ENCODE measurements around the gene CASZ1.

Gene CASZ1

DNA sequence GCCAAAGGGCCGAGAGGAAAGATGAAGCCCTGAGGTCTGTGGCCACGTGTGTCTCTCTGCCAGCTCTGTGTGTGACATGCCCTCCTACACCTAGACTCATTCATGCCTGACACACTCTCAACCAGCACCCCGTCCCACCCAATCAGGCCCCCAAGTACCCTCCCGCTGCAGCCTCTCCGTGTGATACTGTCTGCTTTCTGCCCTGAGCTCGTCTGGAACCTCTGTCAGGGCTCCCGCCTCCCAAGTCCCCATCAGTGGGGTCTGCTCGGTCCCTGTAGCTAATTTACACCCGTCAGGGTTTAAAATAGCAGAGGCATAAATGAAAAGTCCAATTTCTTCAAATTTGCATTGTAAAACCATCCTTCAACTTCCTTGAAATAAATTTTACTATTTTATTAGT lies 20.7 kb downstream of the CASZ1 start:
- Histone ChIP-seq H3K27me3 (ENCODE audit: low read length) (no peaks in the 10 kb centered on the region), H3K79me2 (ENCODE audit: insufficient read depth, low read length) (no peaks in the 10 kb centered on the region), H3K36me3 (ENCODE audit: low read length) (no peaks in the 10 kb centered on the region), H3K9me3 (ENCODE audit: insufficient read depth, low read length) (no peaks in the 10 kb centered on the region), H4K20me1 (ENCODE audit: low read depth, low read length) (no peaks in the 10 kb centered on the region), H3F3A (ENCODE audit: insufficient read depth) (no peaks in the 10 kb centered on the region), H3K27ac (ENCODE audit: low read depth, low read length) (no peak overlapping the region), H3K9me2 (replicated peaks; ENCODE audit: insufficient read depth, low read length) (no peaks in the 10 kb centered on the region), H3K4me3 (ENCODE audit: insufficient read depth, low read length, poor library complexity, severe bottlenecking) (no peak overlapping the region), H2AFZ (ENCODE audit: low read depth, low read length, severe bottlenecking) (no peak overlapping the region), H3K9ac (ENCODE audit: low read length) (no peak overlapping the region), H3K4me2 (ENCODE audit: low read depth, low read length, poor library complexity, severe bottlenecking) (no peak overlapping the region)
- TF ChIP-seq EZH2phosphoT487 (conservative IDR thresholded peaks at IDR 0.05; ENCODE audit: low read length): no peak
- no peak for TF ChIP-seq CTCF (IDR thresholded peaks at IDR 0.05; ENCODE audit: insufficient read depth, low read length, poor library complexity, severe bottlenecking)

GRCh38 chr1:10774615-10775310 lies 21.7 kb downstream of the CASZ1 start:
- Histone ChIP-seq H3K9me3 (ENCODE audit: insufficient read depth, low read length) (no peaks in the 10 kb centered on the region), H3F3A (ENCODE audit: insufficient read depth) (no peaks in the 10 kb centered on the region), H3K4me2 (ENCODE audit: low read depth, low read length, poor library complexity, severe bottlenecking) (no peak overlapping the region), H3K4me3 (ENCODE audit: insufficient read depth, low read length, poor library complexity, severe bottlenecking) (no peak overlapping the region), H4K20me1 (ENCODE audit: low read depth, low read length) (no peaks in the 10 kb centered on the region), H3K27ac (ENCODE audit: low read depth, low read length) (no peak overlapping the region), H3K9ac (ENCODE audit: low read length) (no peak overlapping the region), H2AFZ (ENCODE audit: low read depth, low read length, severe bottlenecking) (no peak overlapping the region), H3K27me3 (ENCODE audit: low read length) (no peaks in the 10 kb centered on the region), H3K9me2 (replicated peaks; ENCODE audit: insufficient read depth, low read length) (no peaks in the 10 kb centered on the region), H3K79me2 (ENCODE audit: insufficient read depth, low read length) (no peaks in the 10 kb centered on the region), H3K36me3 (ENCODE audit: low read length) (no peaks in the 10 kb centered on the region)
- TF ChIP-seq EZH2phosphoT487 (conservative IDR thresholded peaks at IDR 0.05; ENCODE audit: low read length) (no peak), CTCF (IDR thresholded peaks at IDR 0.05; ENCODE audit: insufficient read depth, low read length, poor library complexity, severe bottlenecking) (no peak)

DNA sequence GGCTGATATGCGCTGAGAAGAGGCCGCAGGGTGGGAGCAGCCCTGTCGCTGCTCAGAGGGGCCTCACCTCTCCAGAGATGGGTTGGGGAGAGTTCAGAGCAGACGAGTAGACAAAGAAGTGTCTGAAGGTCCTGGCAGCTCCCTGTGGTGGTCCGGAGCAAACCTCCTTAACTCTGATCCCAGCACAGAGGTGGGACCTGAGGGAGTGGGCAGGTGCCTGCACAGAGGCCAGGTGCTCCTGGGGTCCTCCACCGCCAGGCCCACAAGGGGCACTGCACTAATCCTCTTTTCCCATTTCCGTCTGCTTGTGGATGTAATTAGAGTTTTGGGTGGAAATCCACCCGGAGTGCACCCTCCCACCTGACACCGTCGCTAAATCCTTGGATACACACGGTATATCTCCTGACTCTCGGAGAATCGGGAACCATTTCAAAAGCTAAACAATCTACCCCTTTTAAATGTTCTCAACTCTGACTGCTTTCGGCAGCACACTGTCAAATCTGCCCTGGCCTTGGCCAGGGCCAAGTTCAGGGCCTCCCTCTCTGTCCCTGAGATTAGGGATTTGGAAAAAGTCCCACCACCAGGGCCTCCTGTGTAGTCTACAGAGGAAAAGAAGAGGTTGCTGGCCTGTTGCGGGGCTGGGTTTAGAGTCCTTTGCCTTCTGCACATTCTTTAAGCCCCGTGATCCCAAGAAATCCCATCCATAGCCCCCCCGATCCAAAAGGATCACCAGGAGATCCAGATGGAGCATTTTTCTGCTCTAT lies 22.4 kb downstream of the CASZ1 start:
- Histone ChIP-seq H3K27me3 (ENCODE audit: low read length) (no peaks in the 10 kb centered on the region), H3K36me3 (ENCODE audit: low read length) (no peaks in the 10 kb centered on the region), H3K9me3 (ENCODE audit: insufficient read depth, low read length) (no peaks in the 10 kb centered on the region), H3K9me2 (replicated peaks; ENCODE audit: insufficient read depth, low read length) (no peaks in the 10 kb centered on the region), H3K4me3 (ENCODE audit: insufficient read depth, low read length, poor library complexity, severe bottlenecking) (no peak overlapping the region), H4K20me1 (ENCODE audit: low read depth, low read length) (no peaks in the 10 kb centered on the region), H3K27ac (ENCODE audit: low read depth, low read length) (no peak overlapping the region), H3K79me2 (ENCODE audit: insufficient read depth, low read length) (no peaks in the 10 kb centered on the region), H3K4me2 (ENCODE audit: low read depth, low read length, poor library complexity, severe bottlenecking) (no peak overlapping the region), H2AFZ (ENCODE audit: low read depth, low read length, severe bottlenecking) (no peak overlapping the region), H3K9ac (ENCODE audit: low read length) (no peak overlapping the region), H3F3A (ENCODE audit: insufficient read depth) (no peaks in the 10 kb centered on the region)
- TF ChIP-seq CTCF (IDR thresholded peaks at IDR 0.05; ENCODE audit: insufficient read depth, low read length, poor library complexity, severe bottlenecking) (no peak), EZH2phosphoT487 (conservative IDR thresholded peaks at IDR 0.05; ENCODE audit: low read length) (no peak)
